Stimulated activated CD4-positive, alpha-beta T cell treated with anti-CD3 and anti-CD28 coated beads, Interleukin-1b, Interleukin-23, amount 100 ng/mL, for 4 hours (primary cell): Measurements from ENCODE around the gene BSN.
A peak's percentile ranks its signal among the peaks of the same experiment; 100 is the strongest.
"Not testable (repeated sequence)": the region's sequence is repeated elsewhere in the genome, so short reads cannot be mapped to it uniquely, and the experiment has no call there.

Experiments
- DNase-seq, 2 donors: peaks; one replicate each; pipeline ENCODE4 v3.0.0-alpha.2; 2020; ENCODE audit warnings: low read depth in 2 of 2

Gene BSN

DNA sequence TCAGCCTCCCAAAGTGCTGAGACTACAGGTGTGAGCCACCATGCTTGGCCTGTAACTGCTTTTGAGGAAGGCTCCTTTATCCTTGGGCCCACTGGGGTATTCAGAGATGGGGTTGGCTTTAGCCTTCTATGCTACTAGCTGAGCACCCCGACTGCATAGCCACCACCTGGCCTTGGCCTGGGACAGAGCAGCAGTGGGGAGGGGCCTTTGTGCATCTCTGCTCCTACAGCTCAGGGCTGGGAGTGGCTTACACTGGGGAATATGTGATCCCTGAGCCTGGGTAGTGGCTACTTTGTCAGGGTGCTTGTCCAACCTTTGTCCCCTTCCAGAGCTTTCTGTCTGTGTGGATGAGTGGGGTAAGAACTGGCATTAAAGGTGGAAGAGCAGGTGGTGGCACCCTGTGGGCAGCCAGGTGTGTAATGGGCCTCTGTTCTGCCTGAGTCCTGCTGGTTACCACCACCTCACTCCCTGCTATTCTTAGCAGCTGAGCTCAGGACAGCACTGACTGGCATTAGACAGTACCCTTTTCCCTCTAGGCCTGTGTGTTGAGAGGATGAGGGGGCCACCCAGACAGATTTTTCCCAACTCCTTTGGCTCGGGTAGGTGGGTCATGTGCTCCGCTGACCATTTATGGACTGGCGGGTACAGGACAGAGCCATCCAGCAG is 141.2 kb downstream of the BSN start:
- not testable (repeated sequence) for DNase-seq

DNA sequence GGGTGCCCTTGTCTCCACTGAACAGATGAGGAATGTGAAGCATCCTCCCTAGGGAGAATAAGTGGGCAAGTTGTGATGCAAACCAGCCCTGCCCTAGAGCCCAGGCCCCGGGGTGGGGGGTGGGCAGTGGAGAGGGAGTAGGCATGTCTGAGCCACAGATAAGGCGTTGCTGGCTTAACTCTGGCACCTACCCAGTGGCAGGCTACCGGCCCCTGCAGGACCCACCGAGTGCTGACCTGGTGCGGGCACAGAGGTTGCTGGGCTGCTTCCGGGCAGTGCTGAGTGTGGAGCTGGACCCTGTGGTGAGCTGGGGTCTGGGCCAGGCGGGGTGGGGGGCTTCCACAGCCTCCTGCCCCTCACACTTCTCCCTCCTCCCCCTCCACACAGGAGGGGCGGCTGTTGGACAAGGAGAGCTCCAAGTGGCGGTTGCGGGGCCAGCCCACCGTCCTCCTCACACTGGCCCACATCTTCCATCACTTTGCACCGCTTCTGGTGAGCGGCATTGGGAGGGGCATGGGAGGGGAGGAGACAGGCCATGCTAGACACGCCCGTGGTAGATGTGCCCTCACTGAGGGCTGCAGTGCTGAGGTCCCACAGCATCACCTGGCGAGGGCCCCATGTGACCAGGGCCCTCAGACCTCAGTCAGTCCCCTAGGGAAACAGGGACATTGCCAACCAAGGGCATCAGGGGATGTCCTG is 145.2 kb downstream of the BSN start:
- DNase-seq = no peak

DNA sequence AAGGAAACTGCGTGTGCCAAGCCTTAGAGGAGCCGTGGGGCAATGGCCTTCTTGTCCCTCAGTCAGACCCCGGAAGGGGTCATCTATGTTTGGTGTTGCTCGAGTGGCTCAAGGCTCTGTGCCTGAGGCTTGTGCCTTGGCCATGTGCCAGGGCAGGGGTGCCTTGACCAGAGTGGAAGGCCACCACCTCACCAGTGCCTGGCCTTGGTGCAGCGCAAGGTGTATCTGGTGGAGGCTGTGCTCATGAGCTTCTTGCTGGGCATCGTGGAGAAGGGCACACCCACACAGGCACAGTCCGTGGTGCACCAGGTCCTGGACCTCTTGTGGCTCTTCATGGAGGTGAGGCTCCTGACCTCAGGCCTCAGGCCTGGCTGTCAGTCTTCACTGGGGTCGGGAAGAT is 145.7 kb downstream of the BSN start:
- DNase-seq = no peak

DNA sequence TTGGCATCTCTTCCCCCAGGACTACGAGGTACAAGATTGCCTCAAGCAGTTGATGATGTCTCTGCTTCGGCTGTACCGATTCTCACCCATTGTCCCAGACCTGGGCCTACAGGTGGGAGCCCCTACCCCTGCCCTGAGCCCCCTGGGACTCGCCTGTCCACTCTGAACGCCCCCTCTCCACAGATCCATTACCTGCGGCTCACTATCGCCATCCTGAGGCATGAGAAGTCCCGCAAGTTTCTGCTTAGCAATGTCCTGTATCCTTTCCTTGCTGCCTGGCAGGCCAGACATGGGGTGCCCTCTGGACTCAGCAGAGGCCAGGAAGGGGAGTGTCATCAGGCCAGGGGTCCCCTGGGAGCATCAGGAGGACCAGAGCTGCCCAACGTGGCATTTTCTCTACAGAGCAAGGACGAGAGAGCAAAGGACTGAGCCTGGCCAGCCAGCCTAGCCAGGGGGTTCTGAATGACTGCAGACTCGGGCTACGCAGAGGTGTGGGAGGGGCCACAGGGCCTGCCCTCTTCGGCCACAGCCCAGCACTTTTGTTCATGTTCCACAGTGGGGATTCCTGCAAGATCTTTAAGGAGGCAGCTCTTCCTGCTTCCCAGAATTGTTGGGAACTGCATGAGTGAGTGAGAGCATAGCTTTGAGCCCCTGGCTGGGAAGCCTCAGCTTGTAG is 146.3 kb downstream of the BSN start:
- DNase-seq = no peak

DNA sequence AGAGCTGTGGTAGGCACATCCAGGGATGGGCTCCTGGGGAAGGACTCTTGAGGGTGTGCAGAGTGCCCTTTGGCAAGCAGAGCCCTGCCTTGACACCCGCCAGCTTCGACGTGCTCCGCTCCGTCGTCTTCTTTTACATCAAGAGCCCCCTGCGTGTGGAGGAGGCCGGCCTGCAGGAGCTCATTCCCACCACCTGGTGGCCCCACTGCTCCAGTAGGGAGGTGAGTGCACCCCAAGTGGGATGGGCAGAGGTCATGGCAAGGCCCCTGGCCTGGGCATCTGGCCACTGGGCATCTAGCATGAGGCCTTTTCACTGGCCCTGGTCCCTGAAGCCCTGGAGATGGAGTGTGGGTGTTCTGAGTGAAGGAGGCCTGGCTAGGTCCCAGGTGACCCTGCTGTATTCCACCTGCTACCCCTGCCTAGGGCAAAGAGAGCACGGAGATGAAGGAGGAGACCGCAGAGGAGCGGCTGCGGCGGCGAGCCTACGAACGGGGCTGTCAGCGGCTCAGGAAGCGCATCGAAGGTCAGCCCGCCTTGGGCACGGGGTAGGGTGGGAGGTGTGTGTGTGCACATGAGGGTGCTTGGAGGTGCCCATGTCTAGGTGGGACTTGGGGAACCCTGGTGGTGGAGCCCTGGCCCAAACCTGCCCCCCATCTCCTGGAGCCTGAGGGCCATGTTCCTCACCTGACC is 147.3 kb downstream of the BSN start:
- no peak for DNase-seq

DNA sequence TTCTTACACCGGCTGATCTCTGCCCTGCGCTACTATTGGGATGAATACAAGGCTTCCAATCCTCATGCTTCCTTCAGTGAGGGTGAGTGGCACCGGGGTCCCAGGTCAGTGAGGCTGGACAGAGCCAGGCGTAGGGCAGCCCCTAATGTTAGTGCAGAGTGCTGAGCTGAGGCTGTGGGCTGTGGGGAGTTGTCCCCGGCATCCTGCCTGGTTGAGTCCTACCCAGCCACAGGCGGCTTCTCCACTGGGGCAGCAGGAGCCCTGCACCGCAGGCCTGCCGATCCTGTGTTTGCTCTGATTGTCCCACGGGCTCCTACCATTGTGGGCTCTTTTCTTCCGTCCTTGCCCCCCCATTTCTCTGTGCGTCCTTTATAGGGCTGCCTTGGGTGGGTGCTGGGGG is 148.4 kb downstream of the BSN start:
- DNase-seq = no peak

DNA sequence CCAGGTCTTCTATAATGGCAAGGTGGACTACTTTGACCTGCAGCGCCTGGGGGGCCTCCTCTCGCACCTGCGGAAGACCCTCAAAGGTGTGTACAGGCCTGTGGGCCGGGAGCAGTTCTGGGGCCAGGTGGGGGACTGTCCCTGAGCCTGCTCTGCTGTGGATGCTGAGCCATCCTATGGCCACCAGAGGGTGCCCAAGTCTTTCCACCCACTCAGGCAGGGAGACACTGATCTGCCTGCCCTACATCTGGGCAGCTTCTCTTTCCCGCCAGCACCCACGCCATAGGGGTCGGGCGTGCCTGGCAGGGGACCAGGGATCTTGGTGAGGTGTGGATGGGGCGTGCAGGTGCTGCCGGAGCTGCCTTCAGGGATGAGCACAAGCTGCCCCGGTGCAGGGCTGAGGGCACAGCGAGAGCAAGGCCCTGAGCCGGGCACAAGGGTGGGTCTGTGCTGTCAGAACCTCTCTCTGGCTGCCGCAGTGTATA is 149.2 kb downstream of the BSN start:
- DNase-seq = peak; percentile 37 to 51

DNA sequence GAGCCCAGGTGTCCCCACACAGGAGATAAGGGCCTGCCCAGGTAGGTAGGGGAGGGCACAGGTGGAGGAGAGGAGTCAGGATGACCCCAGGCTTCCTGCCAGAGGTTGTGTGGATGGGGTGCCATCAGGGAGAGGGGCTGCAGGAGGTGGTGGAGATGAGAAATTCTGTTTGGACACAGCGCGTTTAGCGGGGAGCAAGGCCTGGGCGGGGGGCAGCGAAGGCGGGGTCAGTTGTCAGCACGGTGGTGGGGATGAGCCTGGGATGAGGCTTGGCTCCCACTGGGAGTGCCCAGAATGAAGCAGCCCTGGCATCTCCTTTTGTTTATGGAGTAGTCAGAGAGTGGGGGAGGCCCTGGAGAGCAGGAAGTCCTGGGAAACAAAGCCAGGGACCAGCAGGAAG is 149.7 kb downstream of the BSN start:
- no peak for DNase-seq

DNA sequence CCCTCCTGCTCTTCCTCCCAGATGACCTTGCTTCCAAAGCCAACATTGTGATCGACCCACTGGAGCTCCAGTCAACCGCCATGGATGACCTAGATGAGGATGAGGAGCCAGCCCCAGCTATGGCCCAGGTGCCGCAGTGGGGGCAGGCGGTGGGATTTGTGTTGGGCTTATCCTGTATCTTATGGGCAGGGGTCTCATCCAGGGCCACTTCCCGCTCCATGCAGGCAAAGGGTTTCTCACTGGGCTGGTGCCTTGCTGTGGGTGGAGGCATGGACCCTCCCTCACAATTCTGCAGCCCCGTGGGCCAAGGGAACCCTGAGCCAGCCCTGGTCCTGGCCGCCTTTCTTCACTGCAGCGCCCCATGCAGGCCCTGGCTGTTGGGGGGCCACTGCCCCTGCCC is 150.4 kb downstream of the BSN start:
- no peak for DNase-seq

DNA sequence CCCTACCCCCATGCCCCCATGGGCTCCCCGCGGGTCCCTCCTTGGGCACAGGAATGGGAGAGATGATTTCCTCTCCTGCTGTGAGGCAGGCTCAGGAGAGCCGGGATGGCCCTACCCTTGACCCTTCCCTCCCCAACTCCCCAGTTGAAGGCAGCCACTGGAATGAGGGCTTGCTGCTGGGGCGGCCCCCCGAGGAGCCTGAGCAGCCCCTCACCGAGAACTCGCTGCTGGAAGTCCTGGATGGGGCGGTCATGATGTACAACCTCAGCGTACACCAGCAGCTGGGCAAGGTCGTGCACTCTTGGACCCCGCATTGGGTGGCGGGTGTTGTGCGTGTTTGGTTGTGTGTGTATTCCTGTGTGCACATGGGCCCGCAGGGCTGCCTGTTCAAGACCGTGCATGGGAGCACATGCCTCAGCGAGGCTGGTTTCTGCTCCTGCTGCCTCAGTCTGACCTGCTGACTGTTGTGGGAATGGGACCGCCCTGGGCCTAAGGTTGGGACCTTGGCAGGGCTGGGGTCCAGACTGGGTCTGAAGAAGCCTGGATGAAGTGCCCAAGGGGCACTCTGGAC is 151.2 kb downstream of the BSN start:
- DNase-seq = no peak

DNA sequence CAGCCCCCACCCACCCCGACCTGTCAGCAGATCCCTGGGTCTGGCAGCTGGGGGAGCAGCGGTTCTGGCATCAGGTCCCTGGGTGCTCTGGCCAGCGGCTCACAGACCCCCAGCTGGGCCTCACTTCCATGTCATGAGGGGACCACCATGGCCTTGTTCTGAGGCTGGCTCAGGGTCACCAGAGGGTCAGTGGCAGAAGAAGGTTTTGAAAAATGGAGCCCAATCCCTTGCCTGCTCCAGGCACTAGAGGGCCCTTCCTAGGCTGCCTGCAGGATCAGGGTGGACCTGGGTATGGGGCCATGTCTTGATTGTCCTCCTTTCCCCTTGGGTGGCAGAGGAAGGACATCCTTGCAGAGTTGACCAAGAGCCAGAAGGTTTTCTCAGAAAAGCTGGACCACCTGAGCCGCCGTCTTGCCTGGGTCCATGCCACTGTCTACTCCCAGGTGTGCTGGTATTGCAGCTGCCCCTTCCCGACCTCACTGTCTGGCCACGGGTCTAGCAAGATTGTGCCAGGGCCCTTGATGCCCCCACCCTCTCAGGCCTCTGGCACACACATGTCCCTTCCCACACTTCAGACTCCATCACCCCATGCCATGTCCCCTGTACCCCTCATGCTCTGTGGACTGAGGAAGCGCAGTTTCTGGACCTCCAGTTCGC is 152.3 kb downstream of the BSN start:
- DNase-seq = no peak

DNA sequence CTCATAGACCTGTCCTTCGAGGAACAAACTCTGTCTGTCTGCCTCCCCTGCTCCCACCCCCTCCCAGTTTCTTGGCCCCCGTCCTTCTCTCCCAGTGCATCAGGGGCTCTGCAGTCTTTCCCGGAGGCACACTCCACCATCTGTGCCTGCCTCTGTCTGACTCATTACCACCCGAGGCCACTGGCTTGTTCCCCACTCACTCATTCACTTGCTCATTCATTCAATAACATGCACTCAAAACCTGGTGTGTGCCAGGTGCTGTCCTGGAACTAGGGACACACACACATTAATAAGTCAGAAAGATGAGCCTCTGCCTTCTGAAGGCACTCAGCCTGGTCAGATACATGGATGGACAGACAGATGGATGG is 152.8 kb downstream of the BSN start:
- DNase-seq = no peak

DNA sequence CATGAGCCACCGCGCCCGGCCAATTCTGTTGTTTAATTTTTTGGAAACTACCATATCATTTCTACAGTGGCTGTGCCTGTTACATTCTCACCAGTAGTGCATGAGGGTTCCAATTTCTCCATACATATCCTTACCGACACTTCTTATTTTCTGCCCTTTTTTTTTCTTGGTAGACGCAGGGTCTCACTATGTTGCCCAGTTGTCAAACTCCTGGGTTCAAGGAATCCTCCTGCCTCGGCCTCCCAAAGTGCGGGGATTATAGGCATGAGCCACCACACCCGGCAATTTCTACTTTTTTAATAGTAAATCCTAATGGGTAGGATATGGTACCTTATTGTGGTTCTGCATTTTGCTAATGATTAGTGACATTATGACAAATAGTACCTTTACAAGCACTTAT is 155.6 kb downstream of the BSN start:
- no peak for DNase-seq

DNA sequence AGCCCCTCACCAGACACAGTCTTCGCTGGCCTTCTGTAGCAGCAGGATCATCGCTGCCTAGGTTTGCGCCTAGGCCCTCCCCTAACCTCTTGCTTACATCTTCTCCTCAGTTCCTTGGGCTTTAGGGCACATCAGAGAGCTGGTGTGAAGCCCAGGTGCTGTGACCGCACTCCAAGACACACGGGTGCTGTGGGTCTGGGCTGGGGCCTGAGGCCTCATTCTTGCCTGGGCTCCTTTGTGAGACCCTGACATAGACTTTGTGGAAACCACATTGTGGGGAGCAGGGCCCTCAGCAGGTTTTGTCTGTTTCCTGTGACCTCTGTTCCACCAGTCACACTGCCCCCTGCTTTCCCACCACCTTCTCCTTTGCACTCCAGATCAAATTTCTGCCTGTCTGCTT is 157.2 kb downstream of the BSN start:
- DNase-seq = no peak

DNA sequence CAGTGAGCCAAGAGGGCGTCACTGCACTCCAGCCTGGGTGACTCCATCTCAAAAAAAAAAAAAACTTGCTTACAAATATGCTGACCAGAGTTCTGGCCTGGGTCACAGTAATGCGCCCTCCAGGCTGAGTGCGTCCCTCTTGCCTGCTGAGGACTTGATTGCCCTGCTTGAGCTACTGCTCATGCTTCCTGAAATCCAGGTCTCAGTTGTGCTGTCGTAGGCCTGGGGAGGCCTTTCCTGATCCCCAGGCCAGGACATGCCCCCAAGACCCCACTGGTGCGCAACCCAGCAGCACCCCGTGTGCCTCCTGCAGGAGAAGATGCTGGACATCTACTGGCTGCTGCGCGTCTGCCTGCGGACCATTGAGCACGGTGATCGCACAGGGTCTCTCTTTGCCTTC is 157.9 kb downstream of the BSN start:
- DNase-seq = no peak

DNA sequence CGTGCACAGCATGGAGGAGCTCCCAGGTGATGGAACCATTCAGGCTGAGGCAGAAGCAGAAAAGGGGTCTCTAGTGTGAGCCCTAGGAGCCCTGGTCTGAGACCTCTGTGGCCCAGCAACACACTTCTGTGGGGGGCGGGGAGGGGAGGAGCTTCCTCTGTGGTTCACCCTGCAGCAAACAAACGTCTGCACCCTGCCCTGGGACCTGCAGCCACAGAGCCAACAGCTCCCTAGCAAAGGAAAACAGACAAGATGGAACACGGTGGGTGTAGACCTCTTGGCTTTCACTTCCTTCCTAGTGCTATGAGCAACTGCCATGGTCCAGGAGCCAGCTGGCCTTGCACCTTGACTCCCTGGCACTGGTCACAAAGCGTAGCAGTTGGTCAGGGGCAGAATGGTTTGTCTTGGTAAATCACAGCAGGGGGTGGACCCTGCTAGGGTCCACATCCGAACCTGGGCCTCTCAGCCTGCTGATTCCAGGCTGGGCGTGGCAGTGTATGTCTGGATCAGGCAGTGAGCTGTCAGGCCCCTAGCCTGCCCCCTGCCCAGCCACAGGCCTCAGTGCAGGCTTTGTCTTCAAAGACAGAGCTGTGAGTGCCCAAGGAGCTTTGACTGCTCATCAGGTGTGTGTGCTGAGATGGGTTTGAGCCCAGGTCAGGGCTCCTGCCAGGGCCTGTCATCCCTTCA is 158.5 kb downstream of the BSN start:
- no peak for DNase-seq

DNA sequence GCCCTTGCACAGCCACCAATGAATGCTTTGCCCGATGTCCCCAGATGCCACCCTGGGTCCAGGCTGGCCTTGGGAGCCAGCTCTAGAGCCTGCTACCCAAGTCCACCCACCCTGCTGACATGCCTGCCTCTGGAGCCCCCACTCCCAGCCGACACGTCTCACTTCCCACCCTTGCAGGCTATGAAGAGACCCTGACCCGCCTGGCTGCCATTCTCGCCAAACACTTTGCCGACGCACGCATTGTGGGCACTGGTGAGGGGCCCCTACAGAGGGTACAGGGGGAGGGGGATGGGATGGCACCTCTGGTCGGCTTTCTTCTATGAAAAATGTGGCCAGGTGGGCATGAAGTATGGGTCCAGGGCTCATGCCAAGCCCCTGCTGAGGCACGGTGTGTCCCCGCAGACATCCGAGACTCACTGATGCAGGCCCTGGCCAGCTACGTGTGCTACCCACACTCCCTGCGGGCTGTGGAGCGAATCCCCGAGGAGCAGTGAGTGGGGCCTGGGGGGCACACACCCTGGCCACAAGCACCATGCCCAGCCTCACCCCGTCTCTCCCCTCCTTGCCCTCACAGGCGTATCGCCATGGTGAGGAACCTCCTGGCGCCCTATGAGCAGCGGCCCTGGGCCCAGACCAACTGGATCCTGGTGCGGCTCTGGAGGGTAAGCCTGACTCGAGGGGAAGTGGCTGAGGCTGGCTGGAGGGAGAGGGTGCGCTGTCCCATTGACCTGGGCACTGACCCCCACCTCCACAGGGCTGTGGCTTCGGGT is 159.2 kb downstream of the BSN start:
- DNase-seq = no peak

DNA sequence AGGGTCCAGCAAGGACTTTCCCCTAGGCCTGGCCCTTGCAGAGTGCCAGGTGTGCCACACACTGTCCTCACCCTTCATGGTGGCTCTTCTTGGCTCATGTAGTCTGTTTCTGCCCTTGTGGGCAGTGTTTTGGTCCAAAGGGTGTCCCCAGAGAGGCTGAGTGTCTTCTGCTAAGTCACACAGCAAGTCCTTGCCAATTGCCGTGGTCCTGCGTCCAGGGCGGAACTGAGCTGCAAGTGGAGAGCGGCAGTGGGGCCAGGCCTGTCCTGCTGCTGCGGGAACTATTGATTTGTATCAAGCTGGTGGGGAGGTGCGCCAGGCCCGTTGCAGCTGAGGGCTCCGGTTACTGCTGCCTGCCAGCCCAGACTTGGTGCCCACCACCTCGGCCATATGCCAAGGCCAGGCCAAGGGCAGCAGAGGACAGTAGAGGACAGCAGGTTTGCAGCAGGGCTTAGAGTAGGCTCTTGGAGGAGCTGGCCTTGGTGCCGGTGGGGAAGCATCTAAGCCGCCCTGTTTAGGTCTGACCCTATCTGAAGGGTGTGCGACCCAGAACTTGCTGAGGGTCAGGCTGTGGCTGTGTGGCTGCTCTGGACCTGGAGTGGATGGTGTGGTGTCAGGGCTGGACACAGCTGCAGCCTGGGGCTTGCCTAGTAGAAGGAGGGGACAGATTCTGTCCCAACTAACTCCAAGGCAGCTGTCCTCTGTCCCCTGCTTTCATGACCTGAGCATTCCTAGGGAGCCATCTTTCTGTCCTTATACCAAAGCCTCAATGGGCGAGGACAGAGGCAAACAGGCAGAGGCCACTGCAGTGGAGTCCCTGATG is 160.7 kb downstream of the BSN start:
- no peak for DNase-seq

DNA sequence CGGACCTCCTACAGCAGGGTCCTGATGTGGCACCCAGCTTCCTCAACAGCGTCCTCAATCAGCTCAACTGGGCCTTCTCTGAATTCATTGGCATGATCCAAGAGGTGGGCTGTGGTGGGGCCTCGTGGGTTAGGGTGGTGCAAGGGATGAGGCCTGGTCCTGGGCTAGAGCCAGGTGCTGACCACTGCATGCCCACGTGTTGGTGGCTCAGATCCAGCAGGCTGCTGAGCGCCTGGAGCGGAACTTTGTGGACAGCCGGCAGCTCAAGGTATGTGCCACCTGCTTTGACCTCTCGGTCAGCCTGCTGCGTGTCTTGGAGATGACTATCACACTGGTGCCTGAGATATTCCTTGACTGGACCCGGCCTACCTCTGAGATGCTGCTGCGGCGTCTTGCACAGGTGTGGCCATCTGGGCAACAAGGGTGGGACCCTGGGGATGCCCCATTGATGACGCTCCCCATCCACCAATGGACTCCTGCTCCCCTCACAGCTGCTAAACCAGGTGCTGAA is 161.4 kb downstream of the BSN start:
- DNase-seq = no peak
